SK-N-SH treated with all-trans-retinoic acid at 6 μM for 48 hours (cell line): ENCODE results near the gene C20orf141.

Experiments
- ATAC-seq: fragments of 200-7000 bp; cut with Tn5 transposase; 3 replicates; pipeline ENCODE4 v1.9.1; 2020; ENCODE audit warnings: mild to moderate bottlenecking, moderate library complexity
- ARNTL ChIP-seq: fragments of 450-650 bp; formaldehyde crosslinking; IDR thresholded peaks from 2 replicates; pipeline ENCODE4 v1.5.0; 2020; ENCODE audit warnings: low read depth, mild to moderate bottlenecking, moderate library complexity, borderline replicate concordance
- BACH2 ChIP-seq: fragments of 250-450 bp; sonication (Bioruptor Pico); IDR thresholded peaks from 2 replicates; pipeline ENCODE4 v1.9.0; 2021; ENCODE audit warnings: mild to moderate bottlenecking, borderline replicate concordance
- CSDC2 ChIP-seq: fragments of 250-450 bp; sonication (Bioruptor Pico); IDR thresholded peaks from 2 replicates; pipeline ENCODE4 v1.5.0; 2020; ENCODE audit warnings: mild to moderate bottlenecking, moderate library complexity
- GLIS3 ChIP-seq: fragments of 250-450 bp; sonication (Bioruptor Pico); IDR thresholded peaks from 2 replicates; pipeline ENCODE4 v1.5.0; 2020; ENCODE audit warnings: mild to moderate bottlenecking, moderate library complexity
- ISL1 ChIP-seq: fragments of 250-450 bp; sonication (Bioruptor Pico); IDR thresholded peaks from 2 replicates; pipeline ENCODE4 v2.1.2; 2022; ENCODE audit warnings: mild to moderate bottlenecking, moderate library complexity
- OSR1 ChIP-seq: fragments of 250-450 bp; sonication (Bioruptor Pico); IDR thresholded peaks from 2 replicates; pipeline ENCODE4 v1.8.0; 2022; ENCODE audit warnings: moderate library complexity, mild to moderate bottlenecking, inconsistent platforms
- PPARA ChIP-seq: fragments of 250-450 bp; sonication (Bioruptor Pico); IDR thresholded peaks from 2 replicates; pipeline ENCODE4 v1.5.0; 2020; ENCODE audit warnings: mild to moderate bottlenecking, borderline replicate concordance
- RARB ChIP-seq: fragments of 250-450 bp; sonication (Bioruptor Pico); IDR thresholded peaks from 2 replicates; pipeline ENCODE4 v1.8.0; 2021; ENCODE audit warnings: mild to moderate bottlenecking, moderate library complexity
- SNAI2 ChIP-seq: fragments of 250-450 bp; sonication (Bioruptor Pico); IDR thresholded peaks from 2 replicates; pipeline ENCODE4 v1.5.0; 2020; ENCODE audit warnings: mild to moderate bottlenecking, moderate library complexity
- TCF4 ChIP-seq: fragments of 250-450 bp; sonication (Bioruptor Pico); IDR thresholded peaks from 2 replicates; pipeline ENCODE4 v1.8.0; 2021; ENCODE audit warnings: mild to moderate bottlenecking, moderate library complexity, borderline replicate concordance
- TOX ChIP-seq: fragments of 250-450 bp; sonication (Bioruptor Pico); IDR thresholded peaks from 2 replicates; pipeline ENCODE4 v1.8.0; 2021; ENCODE audit warnings: mild to moderate bottlenecking, moderate library complexity, borderline replicate concordance
- ZC3H10 ChIP-seq: fragments of 250-450 bp; sonication (Bioruptor Pico); IDR thresholded peaks from 2 replicates; pipeline ENCODE4 v1.5.1; 2021; ENCODE audit warnings: mild to moderate bottlenecking, moderate library complexity
- ZFP30 ChIP-seq: fragments of 450-650 bp; formaldehyde crosslinking; IDR thresholded peaks from 2 replicates; pipeline ENCODE4 v1.5.0; 2022; ENCODE audit warnings: mild to moderate bottlenecking, moderate library complexity
- ZNF8 ChIP-seq: fragments of 450-650 bp; formaldehyde crosslinking; IDR thresholded peaks from 2 replicates; pipeline ENCODE4 v1.5.0; 2020; ENCODE audit warnings: mild to moderate bottlenecking, moderate library complexity
- TF ChIP-seq, protein P1 (sequence below): fragments of 250-450 bp; sonication (Bioruptor Pico); IDR thresholded peaks from 2 replicates; pipeline ENCODE4 v1.5.1; 2020; ENCODE audit warnings: low read depth, mild to moderate bottlenecking, moderate library complexity
- TF ChIP-seq, protein P2 (sequence below): fragments of 250-450 bp; sonication (Bioruptor Pico); IDR thresholded peaks from 2 replicates; pipeline ENCODE4 v1.5.1; 2021; ENCODE audit warnings: mild to moderate bottlenecking, moderate library complexity
- TF ChIP-seq, protein P3 (sequence below): fragments of 250-450 bp; sonication (Bioruptor Pico); IDR thresholded peaks from 2 replicates; pipeline ENCODE4 v1.8.0; 2020; ENCODE audit warnings: mild to moderate bottlenecking, moderate library complexity, borderline replicate concordance
- TF ChIP-seq, protein P4 (sequence below): fragments of 250-450 bp; sonication (Bioruptor Pico); IDR thresholded peaks from 2 replicates; pipeline ENCODE4 v1.5.0; 2020; ENCODE audit warnings: mild to moderate bottlenecking, moderate library complexity
- TF ChIP-seq, protein P5 (sequence below): fragments of 250-450 bp; sonication (Bioruptor Pico); IDR thresholded peaks from 2 replicates; pipeline ENCODE4 v1.8.0; 2021; ENCODE audit warnings: low read depth, mild to moderate bottlenecking, moderate library complexity, borderline replicate concordance

The C20orf141 gene

DNA sequence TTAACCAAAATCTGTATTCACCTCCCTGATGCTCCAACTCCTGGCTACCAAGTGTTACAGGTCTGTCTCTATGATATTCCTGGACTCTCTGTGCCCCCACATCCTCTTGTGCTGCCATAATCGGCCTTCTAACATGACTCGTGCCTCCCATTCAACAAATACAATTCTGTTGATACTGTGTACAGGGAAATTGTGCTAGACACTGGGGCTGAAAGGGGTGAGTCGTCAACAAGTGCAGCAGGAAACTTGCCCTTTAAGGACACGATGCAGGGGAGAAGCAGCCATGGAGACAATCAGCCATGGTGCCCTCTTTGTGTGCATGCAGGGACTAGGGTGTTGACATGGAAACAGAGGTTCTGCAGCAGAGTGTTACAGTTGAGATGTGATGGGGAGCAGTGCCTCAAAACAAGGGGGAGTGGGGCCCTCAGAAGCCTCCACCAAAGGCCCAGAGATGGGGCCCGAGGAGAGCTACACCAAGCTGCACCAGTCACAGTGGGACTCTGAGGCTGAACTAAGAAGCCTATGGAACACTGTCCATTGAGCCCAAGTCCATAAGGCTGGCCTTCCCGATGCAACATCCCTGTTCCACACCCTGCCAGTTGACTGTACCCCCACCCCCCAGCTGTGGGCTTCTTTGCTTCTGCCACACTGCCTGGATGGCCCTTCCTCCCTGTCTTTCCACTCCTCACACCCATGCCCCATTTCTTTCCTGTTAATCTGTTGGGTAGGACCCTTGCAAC lies 22.6 kb downstream of the C20orf141 start:
- ATAC-seq: no peak
- no peak for TF ChIP-seq ZFP30 (CRISPR knock-in tag)
- no peak for TF ChIP-seq CSDC2 (CRISPR knock-in tag)
- TF ChIP-seq, protein P1, sequence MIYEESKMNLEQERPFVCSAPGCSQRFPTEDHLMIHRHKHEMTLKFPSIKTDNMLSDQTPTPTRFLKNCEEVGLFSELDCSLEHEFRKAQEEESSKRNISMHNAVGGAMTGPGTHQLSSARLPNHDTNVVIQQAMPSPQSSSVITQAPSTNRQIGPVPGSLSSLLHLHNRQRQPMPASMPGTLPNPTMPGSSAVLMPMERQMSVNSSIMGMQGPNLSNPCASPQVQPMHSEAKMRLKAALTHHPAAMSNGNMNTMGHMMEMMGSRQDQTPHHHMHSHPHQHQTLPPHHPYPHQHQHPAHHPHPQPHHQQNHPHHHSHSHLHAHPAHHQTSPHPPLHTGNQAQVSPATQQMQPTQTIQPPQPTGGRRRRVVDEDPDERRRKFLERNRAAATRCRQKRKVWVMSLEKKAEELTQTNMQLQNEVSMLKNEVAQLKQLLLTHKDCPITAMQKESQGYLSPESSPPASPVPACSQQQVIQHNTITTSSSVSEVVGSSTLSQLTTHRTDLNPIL (CRISPR knock-in tag): no peak
- TF ChIP-seq ARNTL (CRISPR knock-in tag): no peak
- no peak for TF ChIP-seq TOX
- TF ChIP-seq RARB (CRISPR knock-in tag): no peak
- no peak for TF ChIP-seq TCF4 (CRISPR knock-in tag)
- TF ChIP-seq OSR1 (CRISPR knock-in tag): no peak
- no peak for TF ChIP-seq ZNF8 (CRISPR knock-in tag)
- no peak for TF ChIP-seq GLIS3
- no peak for TF ChIP-seq PPARA
- TF ChIP-seq, protein P2, sequence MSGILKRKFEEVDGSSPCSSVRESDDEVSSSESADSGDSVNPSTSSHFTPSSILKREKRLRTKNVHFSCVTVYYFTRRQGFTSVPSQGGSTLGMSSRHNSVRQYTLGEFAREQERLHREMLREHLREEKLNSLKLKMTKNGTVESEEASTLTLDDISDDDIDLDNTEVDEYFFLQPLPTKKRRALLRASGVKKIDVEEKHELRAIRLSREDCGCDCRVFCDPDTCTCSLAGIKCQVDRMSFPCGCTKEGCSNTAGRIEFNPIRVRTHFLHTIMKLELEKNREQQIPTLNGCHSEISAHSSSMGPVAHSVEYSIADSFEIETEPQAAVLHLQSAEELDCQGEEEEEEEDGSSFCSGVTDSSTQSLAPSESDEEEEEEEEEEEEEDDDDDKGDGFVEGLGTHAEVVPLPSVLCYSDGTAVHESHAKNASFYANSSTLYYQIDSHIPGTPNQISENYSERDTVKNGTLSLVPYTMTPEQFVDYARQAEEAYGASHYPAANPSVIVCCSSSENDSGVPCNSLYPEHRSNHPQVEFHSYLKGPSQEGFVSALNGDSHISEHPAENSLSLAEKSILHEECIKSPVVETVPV: no peak

DNA sequence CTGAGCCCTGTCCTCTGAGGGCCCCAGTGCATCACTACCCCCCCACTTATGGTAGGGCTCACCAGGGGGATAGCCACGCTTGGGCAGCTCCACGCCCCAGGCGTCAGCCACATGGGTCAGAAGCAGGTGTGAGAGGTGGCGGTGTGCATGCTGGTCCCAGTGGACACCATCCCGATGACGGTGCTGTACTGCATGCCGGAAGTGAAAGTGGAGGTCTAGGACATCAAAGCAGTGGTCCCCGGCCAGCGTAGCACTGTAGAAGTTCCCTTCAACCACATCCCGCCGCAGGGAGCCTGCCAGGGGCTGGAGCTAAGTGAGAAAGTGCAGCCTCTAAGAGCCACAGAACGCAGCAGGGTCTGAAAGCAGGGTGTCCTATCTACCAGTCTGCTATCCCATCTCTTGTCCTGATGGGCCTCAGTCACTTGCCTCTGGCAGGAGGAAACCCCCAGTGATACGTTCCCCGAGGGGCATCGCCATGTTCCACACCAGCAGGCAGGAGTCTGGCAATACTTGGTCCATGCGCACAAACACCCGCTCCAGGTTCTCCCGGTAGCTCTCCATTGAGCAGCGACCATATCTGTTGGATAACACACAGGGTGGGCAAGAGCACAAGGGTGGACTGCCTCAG lies 23.5 kb downstream of the C20orf141 start:
- no peak for ATAC-seq
- no peak for TF ChIP-seq BACH2 (CRISPR knock-in tag)
- no peak for TF ChIP-seq ISL1
- no peak for TF ChIP-seq ARNTL (CRISPR knock-in tag)
- TF ChIP-seq ZFP30 (CRISPR knock-in tag): no peak
- TF ChIP-seq SNAI2: no peak
- TF ChIP-seq CSDC2 (CRISPR knock-in tag): no peak
- no peak for TF ChIP-seq ZC3H10 (CRISPR knock-in tag)
- TF ChIP-seq, all 23 proteins: peak for 0

DNA sequence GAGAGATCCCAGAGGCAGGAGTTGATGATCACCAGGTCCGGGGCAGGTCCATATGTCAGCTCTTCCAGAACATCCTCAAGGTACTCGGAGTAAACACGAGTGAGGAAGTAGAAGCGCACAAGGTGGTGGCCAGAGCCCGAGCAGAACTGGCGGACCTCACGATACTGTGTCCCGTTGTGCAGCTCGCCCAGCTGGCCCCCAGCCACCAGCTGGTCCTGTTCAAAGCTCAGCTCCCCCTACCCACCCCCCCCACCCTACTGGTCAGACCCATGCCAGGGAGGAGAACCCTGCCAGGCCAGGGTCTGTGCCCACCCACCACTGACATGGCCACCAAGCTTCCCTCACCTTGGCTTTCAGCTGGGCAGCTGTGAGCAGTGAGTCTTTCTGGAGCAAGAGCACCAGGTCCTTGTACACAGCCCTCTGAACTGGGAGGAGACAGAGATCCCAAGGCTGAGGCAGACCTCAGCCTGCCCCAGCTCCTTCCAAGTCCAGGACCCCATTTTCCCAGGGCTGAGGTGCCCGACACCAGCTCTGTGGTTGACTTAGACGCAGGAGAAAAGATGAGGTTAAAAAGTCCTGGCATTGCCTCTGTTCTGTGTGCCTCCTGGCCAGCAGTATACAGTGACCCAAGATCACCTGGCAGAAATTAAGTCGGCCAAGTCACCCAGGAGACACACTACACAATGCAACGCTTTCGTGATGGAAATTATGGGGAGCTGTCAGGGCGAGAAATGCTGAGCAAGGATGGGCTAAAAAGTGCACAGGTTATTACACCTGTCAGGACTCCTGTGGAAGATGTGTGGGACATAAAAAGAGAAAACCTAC lies 24.3 kb downstream of the C20orf141 start:
- no peak for ATAC-seq
- TF ChIP-seq RARB (CRISPR knock-in tag) (no peak), ZFP30 (CRISPR knock-in tag) (no peak), ZC3H10 (CRISPR knock-in tag) (no peak), PPARA (no peak), ARNTL (CRISPR knock-in tag) (no peak), TOX (no peak), ZNF8 (CRISPR knock-in tag) (no peak), OSR1 (CRISPR knock-in tag) (no peak), GLIS3 (no peak)
- TF ChIP-seq, protein P3, sequence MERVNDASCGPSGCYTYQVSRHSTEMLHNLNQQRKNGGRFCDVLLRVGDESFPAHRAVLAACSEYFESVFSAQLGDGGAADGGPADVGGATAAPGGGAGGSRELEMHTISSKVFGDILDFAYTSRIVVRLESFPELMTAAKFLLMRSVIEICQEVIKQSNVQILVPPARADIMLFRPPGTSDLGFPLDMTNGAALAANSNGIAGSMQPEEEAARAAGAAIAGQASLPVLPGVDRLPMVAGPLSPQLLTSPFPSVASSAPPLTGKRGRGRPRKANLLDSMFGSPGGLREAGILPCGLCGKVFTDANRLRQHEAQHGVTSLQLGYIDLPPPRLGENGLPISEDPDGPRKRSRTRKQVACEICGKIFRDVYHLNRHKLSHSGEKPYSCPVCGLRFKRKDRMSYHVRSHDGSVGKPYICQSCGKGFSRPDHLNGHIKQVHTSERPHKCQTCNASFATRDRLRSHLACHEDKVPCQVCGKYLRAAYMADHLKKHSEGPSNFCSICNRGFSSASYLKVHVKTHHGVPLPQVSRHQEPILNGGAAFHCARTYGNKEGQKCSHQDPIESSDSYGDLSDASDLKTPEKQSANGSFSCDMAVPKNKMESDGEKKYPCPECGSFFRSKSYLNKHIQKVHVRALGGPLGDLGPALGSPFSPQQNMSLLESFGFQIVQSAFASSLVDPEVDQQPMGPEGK (CRISPR knock-in tag): no peak
- TF ChIP-seq, protein P1 (CRISPR knock-in tag): no peak
- TF ChIP-seq, protein P4, sequence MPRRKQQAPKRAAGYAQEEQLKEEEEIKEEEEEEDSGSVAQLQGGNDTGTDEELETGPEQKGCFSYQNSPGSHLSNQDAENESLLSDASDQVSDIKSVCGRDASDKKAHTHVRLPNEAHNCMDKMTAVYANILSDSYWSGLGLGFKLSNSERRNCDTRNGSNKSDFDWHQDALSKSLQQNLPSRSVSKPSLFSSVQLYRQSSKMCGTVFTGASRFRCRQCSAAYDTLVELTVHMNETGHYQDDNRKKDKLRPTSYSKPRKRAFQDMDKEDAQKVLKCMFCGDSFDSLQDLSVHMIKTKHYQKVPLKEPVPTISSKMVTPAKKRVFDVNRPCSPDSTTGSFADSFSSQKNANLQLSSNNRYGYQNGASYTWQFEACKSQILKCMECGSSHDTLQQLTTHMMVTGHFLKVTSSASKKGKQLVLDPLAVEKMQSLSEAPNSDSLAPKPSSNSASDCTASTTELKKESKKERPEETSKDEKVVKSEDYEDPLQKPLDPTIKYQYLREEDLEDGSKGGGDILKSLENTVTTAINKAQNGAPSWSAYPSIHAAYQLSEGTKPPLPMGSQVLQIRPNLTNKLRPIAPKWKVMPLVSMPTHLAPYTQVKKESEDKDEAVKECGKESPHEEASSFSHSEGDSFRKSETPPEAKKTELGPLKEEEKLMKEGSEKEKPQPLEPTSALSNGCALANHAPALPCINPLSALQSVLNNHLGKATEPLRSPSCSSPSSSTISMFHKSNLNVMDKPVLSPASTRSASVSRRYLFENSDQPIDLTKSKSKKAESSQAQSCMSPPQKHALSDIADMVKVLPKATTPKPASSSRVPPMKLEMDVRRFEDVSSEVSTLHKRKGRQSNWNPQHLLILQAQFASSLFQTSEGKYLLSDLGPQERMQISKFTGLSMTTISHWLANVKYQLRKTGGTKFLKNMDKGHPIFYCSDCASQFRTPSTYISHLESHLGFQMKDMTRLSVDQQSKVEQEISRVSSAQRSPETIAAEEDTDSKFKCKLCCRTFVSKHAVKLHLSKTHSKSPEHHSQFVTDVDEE (CRISPR knock-in tag): no peak
- TF ChIP-seq, protein P5, sequence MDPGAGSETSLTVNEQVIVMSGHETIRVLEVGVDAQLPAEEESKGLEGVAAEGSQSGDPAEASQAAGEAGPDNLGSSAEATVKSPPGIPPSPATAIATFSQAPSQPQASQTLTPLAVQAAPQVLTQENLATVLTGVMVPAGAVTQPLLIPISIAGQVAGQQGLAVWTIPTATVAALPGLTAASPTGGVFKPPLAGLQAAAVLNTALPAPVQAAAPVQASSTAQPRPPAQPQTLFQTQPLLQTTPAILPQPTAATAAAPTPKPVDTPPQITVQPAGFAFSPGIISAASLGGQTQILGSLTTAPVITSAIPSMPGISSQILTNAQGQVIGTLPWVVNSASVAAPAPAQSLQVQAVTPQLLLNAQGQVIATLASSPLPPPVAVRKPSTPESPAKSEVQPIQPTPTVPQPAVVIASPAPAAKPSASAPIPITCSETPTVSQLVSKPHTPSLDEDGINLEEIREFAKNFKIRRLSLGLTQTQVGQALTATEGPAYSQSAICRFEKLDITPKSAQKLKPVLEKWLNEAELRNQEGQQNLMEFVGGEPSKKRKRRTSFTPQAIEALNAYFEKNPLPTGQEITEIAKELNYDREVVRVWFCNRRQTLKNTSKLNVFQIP (CRISPR knock-in tag): no peak
